OCI-LY3 (cell line): ENCODE data around the gene CD248.

ENCODE experiments used
- H2AFZ ChIP-seq: fragments of 200-600, 300-600 bp; shearing (Covaris generic); 2 replicates; pipeline ENCODE4 v1.6.0; 2014; ENCODE audit warnings: antibody characterized with exemption, low read depth, low read length
- H3K27ac ChIP-seq: fragments of 200-600, 300-600 bp; sonication (generic); 2 replicates; pipeline ENCODE4 v1.5.1; 2014; ENCODE audit warnings: mild to moderate bottlenecking, low read length, moderate library complexity, mixed read lengths
- H3K27me3 ChIP-seq: fragments of 200-600, 300-600 bp; sonication (generic); 2 replicates; pipeline ENCODE4 v1.6.1; 2014; ENCODE audit warnings: low read depth, low read length, mixed read lengths
- H3K36me3 ChIP-seq: fragments of 200-600, 300-600 bp; sonication (generic); replicated peaks from 2 replicates; pipeline ENCODE3; 2014; ENCODE audit warnings: low read depth, low read length, mixed read lengths
- H3K4me1 ChIP-seq: fragments of 300-600, 200-600 bp; sonication (generic); 2 replicates; pipeline ENCODE4 v1.6.1; 2014; ENCODE audit warnings: low read length, mixed read lengths
- H3K4me2 ChIP-seq: fragments of 200-600, 300-600 bp; sonication (generic); 2 replicates; pipeline ENCODE4 v1.6.1; 2014; ENCODE audit warnings: low read length, mixed read lengths
- H3K4me3 ChIP-seq: fragments of 300-600, 200-600 bp; sonication (generic); 2 replicates; pipeline ENCODE4 v1.5.1; 2014; ENCODE audit warnings: antibody characterized with exemption, mild to moderate bottlenecking, low read length, moderate library complexity
- H3K79me2 ChIP-seq: fragments of 300-600, 200-600 bp; shearing (Covaris generic); 2 replicates; pipeline ENCODE4 v1.6.1; 2014; ENCODE audit warnings: mild to moderate bottlenecking, low read length, mixed read lengths
- H3K9ac ChIP-seq: fragments of 300-600, 200-600 bp; shearing (Covaris generic); 2 replicates; pipeline ENCODE4 v1.6.0; 2014; ENCODE audit warnings: mild to moderate bottlenecking, low read length, moderate library complexity
- H3K9me3 ChIP-seq: fragments of 200-600, 300-600 bp; shearing (Covaris generic); 2 replicates; pipeline ENCODE4 v1.6.1; 2014; ENCODE audit warnings: low read length, mixed read lengths; ENCODE audit not compliant: insufficient read depth
- H4K20me1 ChIP-seq: fragments of 200-600, 300-600 bp; sonication (generic); 2 replicates; pipeline ENCODE4 v1.6.1; 2016; ENCODE audit warnings: low read length, mixed read lengths; ENCODE audit not compliant: insufficient read depth
- CTCF ChIP-seq: fragments of 200-600, 300-600 bp; sonication (generic); IDR thresholded peaks from 2 replicates; pipeline ENCODE4 v1.5.1; 2014; ENCODE audit warnings: antibody characterized with exemption, low read length, low read depth
- EZH2phosphoT487 ChIP-seq: fragments of 200-600 bp; shearing (Covaris generic); IDR thresholded peaks from 2 replicates; pipeline ENCODE4 v1.6.1; 2018; ENCODE audit warnings: antibody characterized with exemption, mixed run types, low read depth

Gene CD248

DNA sequence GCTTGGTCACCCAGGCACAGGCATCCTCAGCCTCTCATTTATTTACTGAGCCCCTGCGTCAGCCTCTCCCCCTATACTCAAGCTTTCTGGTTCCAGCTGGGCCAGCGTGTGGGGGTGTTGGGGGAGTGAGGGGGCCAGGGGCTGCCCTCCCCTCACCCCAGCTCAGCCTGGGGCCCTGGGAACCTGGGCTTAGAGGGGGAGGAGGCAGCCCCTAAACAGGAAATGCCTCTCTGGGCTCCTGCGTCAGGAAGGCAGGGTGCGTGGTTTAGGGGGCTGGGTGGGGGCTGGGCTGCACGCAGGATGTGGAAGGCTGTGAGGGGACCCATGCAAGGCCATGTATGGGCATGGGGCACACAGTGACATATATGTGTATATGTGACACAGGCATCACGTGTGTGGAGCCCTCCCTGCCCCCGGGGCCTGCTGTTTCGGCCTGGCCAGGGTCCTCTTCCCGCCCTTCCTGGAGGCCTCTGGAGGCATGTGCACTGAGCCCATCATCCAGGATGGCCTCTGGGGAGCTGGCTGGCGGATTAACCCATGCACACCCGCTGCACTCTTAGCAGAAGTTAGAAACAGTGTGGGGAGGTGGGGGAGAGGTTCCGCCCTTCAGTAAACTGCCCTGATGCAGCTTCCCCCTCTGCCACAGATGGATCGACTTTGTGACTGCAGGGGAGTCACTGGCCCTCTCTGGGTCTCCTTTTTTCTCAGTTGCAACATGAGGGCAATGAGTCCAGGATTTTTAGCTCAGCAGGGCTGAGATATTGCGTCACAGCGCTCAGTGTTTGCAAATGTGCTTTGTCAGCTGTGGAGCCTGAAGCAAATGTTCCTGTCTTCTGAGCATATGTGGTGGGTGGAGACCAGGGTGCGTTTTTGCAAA is 1.1 kb upstream of the CD248 start:
- Histone ChIP-seq H3K4me1 (peaks cover 23% of the 10 kb centered on the region), H4K20me1 (no peaks in the 10 kb centered on the region), H3K9ac (peak overlapping the region; percentile 63), H3K9me3 (no peaks in the 10 kb centered on the region), H2AFZ (peak overlapping the region; percentile 72), H3K79me2 (no peaks in the 10 kb centered on the region), H3K4me2 (peak overlapping the region; percentile 72), H3K27me3 (no peaks in the 10 kb centered on the region), H3K4me3 (peak overlapping the region; percentile 58), H3K36me3 (no peaks in the 10 kb centered on the region), H3K27ac (peak overlapping the region; percentile 66)
- no peak for TF ChIP-seq EZH2phosphoT487
- TF ChIP-seq CTCF = no peak

GRCh38 chr11:66317322-66317722 is 478 bp upstream of the CD248 start:
- H3K79me2 ChIP-seq = no peaks in the 10 kb centered on the region
- peak overlapping the region; percentile 63 for H3K9ac ChIP-seq
- H3K4me2 ChIP-seq = peak overlapping the region; percentile 72
- no peaks in the 10 kb centered on the region for H3K9me3 ChIP-seq
- H3K36me3 ChIP-seq = no peaks in the 10 kb centered on the region
- H3K27ac ChIP-seq = peak overlapping the region; percentile 66
- H3K4me1 ChIP-seq = peaks cover 22% of the 10 kb centered on the region
- H3K4me3 ChIP-seq = peak overlapping the region; percentile 58
- no peaks in the 10 kb centered on the region for H3K27me3 ChIP-seq
- H2AFZ ChIP-seq = peak overlapping the region; percentile 72
- TF ChIP-seq CTCF = no peak
- no peak for TF ChIP-seq EZH2phosphoT487
- H4K20me1 ChIP-seq = no peaks in the 10 kb centered on the region

DNA sequence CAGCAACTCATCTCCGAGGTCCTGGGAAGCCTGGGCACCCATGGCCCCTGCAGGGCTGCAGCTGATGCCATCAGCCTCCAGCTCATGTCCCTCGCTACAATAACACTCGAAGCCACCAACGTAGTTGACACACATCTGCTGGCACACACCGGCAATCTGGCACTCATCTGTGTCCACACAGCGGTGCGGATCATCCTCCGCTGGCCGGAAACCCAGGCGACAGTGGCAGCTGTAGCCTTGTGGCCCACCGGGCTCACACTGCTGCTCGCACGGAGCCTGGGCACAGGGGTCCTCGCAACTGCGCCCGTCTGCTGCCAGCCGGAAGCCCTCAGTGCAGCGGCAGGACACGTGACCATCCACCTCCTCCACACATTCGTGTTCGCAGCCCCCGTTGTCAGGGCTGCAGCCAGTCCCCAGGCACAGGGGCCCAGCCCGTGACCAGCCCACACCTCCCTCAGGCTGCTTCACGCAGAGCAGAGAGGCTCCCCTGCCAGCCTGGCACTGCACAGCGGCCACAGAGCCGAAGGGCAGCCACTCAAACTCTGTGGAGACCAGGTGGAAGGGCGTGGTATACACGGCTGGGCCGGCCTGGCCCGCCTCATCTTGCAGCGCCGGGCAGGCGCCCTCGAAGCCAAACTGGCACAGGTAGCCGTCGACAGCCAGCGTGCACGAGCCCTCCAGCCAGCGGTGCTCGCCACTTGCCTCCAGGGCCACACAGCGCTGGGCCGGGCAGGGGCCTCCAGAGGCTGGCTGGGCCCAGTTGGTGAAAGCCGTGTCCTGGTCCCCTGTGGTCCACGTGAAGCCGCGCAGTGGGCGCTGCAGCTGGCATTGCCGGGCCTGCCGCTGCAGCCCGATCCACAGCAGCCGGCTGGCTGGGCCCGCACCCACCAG is 678 bp downstream of the CD248 start:
- H3K4me2 ChIP-seq = no peak overlapping the region
- H3K27me3 ChIP-seq = no peaks in the 10 kb centered on the region; the same call in 1 of the 2 replicates
- no peak for TF ChIP-seq CTCF
- TF ChIP-seq EZH2phosphoT487 = no peak
- H4K20me1 ChIP-seq = no peaks in the 10 kb centered on the region
- peaks cover 21% of the 10 kb centered on the region for H3K4me1 ChIP-seq
- no peaks in the 10 kb centered on the region for H3K9me3 ChIP-seq
- no peaks in the 10 kb centered on the region for H3K79me2 ChIP-seq
- H3K9ac ChIP-seq = no peak overlapping the region
- H3K27ac ChIP-seq = no peak overlapping the region
- no peaks in the 10 kb centered on the region for H3K36me3 ChIP-seq
- no peak overlapping the region for H2AFZ ChIP-seq
- H3K4me3 ChIP-seq = no peak overlapping the region

DNA sequence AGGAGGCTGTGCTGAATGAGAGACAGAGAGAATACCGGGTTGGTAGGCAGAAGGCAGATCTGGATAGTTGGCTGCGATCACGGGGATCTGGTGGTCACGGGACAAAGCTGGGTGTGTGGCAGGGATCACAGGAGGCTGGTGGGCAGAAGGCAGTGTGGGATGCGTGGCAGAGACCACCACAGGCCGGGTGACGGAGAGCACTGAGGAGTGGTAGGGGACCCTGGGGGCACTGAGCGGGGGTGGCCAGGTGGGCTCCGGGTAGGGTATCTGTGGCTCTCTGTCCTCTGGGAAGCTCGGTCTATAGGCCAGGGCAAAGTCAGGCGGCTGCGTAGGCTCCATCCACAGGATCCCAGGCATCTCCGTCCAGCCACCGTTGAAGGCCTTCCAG is 1.4 kb downstream of the CD248 start:
- H3K4me1 ChIP-seq = peaks cover 21% of the 10 kb centered on the region
- TF ChIP-seq CTCF (no peak), EZH2phosphoT487 (no peak)
- H3K79me2 ChIP-seq = no peaks in the 10 kb centered on the region
- H3K36me3 ChIP-seq = no peaks in the 10 kb centered on the region
- H4K20me1 ChIP-seq = no peaks in the 10 kb centered on the region
- no peak overlapping the region for H3K4me2 ChIP-seq
- no peak overlapping the region for H2AFZ ChIP-seq
- H3K27me3 ChIP-seq = no peaks in the 10 kb centered on the region; the same call in 1 of the 2 replicates
- H3K9ac ChIP-seq = no peak overlapping the region
- H3K4me3 ChIP-seq = no peak overlapping the region
- no peak overlapping the region for H3K27ac ChIP-seq
- no peaks in the 10 kb centered on the region for H3K9me3 ChIP-seq
